ENCODE measurements around the gene ASIC4.

ASIC4 gene

DNA sequence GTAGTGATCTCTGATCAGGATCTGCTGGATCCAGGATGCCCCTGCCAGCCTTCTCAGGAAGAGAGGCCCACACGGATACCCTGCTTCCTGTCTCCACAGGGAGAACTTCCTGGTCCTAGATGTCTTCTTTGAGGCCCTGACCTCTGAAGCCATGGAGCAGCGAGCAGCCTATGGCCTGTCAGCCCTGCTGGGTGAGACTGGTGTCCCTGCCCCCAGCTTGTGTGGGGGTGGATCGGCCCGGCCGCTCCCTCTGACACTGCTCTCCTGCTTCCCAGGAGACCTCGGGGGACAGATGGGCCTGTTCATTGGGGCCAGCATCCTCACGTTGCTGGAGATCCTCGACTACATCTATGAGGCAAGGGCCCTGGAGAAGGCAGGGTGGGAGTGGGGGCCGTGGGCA is 22.7 kb downstream of the ASIC4 start:
- DNase-seq (ENCODE audit: low read depth): no peak

- DNase-seq (ENCODE audit: low read depth): no peak
These were observed 23.6 kb downstream of the ASIC4 start for GRCh38 chr2:219537657-219538488.

GRCh38 chr2:219538504-219538951 is 24.2 kb downstream of the ASIC4 start:
- DNase-seq (ENCODE audit: low read depth): no peak

GRCh38 chr2:219538956-219539788 is 24.9 kb downstream of the ASIC4 start:
- DNase-seq (ENCODE audit: low read depth): no peak

DNA sequence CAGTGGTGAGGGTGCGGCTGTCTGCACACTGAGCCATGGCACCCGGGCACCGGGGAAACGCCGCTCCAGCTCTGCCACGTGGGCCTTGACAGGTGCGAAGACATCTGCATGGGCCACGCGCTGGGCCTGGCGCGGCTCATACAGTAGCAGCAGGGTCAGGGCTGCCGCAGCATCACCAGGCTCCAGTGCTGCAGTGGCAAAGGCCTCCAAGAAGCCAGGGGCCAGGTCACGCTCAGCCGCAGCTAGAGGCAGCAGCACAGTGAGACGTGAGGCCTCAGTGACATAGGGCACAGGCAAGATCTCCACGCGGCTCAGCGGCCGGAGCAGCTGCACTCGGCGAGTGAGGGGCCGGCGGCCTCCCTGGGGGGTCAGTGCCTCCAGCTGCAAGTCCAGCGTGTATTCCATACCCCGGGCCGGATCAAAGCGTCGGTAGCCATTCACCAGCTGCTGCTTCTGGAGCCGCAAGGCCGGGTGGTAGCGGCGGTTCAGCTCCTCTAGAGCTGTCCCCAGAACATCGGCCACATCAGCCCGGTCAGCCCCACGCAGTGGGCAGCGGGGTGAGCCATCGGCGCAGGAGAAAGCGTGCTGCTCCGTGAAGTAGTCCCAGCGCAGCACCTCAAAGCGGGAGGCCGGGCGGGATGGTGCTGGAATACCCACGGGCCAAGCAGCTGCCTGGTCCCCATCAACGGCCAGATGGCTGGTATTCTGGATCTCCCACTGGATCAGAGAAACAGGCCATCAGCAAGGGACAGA is 25.8 kb downstream of the ASIC4 start:
- no peak for DNase-seq (ENCODE audit: low read depth)

GRCh38 chr2:219540784-219541504 is 26.7 kb downstream of the ASIC4 start:
- DNase-seq (ENCODE audit: low read depth): no peak

DNA sequence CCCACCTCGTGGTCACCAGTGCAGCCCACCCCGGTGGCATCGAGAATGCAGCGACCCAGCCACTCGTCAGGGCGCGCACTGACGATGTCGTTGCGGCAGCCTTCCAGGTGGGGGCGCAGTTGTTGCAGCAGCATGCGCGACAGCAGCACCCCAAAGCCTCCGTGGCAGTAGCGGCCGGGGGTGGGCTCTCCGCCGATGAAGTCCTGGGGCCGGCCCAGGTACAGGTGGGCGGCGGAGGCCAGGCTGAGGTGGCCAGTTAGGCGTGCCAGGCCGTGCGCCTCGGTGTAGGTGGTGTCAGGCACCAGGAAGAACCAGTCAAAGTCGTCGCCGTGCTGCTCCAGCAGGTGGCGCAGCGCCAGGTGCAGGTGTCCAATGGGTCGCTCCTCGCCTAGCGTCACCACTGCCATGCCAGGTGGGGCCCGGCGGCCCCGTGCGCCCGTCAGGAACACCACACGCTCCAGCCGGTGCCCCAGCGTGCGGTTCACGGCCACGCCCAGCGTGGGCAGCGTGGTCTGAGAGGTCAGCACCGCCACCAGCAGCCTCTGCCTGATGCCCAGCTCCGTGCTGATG is 27.4 kb downstream of the ASIC4 start:
- peak; percentile 69 for DNase-seq (ENCODE audit: low read depth)

DNA sequence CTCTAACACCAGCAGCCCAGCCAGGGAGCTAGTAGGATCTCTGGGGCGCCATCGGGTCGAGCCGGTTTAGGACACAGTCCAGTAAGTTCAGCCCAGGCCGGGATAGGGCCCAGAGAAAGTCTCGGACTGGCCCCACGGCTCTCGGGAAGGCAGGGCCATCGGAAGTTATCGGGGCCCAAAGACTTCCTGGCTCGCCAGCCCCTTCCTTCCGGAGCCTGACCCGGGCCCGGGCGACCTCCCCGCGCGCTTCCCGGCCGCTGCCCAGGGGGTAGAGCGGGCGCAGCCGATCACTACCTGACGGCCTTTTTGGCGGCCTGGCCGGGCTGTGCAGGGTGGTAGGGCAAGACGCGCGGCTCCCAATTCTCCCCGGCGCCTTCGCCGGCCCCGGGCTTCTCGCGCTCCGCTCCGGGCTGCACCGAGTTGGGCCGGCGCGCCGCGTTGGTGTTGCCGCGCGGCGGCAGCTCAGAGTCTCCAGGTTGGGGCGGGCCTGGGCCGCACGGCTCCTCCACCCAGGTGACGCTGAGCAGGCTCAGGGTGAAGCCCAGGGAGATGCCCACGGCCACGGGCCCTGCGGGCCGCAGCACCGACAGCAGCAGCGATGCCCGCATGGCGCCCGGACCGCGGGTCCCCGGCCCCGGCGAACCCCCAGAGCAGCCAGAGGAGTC is 28.8 kb downstream of the ASIC4 start:
- no peak for DNase-seq (ENCODE audit: low read depth)

DNA sequence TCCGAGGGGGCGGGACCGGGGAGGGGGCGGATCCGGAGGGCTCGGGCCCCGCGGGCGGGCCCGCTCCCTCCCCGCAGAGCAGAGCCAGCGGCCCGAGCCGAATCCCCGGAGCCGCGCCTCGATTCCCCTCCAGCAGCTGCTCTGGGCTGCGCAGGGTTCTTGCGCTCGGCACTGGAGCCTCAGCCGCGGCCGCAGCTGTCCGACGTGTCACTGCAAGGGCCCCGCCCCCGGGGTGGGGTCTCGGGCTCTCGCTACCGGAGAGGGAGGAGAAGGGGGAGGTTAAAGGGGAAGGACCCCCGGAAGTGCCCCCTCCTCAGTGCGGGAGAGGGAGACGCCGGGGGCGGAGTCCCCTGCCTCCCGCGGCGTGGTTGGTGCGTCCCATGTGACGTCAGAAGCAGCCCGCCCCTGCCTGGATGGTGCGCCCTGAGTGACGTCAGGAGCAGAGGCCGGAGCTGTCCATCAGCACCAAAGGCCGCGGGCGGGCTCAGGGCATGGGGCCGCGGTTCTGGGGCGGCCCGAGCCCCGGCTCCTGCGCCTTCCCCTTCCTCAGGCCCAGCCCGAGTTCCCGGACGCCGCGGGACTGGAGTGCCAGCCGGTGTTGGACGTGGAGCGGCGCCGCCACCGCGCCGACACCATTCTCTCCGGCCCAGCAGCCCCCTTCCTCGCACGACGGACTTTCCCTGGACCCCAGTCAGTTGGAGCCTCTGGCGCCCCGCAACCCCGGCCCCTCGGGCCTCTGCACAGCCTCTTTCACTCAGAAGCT is 29.5 kb downstream of the ASIC4 start, which contains the start of the genes CHPF and TMEM198:
Gene CHPF, minus strand, starts transcription at position 214 of the 763 bp plus-strand sequence. CDS start 271 bp downstream, outside the sequence.
Gene TMEM198, plus strand, starts transcription at position 433 of the 763 bp plus-strand sequence. CDS start 700 bp downstream, outside the sequence.
- peak; percentile 90 for DNase-seq (ENCODE audit: low read depth)

- no peak for DNase-seq (ENCODE audit: low read depth)
These were observed 30.3 kb downstream of the ASIC4 start for GRCh38 chr2:219544567-219544966.

DNA sequence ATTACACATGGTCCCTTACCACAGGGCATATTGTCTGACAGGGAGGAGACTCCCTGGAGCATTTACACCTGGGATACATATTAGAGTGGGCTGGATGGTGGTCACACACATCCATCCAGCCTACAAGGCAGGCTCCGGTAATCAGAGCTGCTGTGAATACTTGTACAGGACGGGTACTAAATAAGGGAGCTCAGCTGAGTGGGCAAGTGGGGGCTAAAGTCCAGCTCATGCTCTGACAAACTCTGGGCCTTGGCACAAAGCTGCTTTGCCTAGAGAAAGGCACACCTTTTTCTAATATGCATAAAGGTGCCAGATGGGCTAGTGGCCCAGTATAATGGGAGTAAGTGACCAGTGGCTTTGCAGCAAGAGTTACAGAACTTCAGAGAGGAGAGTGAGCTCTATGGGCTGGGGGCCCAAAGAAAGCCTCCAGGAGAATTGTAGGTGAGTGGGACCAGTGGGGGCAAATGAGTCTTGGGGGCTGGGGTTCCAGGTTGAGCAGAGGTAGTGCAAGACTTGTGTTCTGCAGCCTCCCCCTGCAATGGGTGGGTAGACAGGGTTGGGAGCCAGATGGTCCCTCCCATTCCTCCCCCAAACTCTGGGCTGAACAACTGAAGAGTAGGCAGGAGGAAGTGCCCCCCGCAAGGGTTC is 31.1 kb downstream of the ASIC4 start:
- DNase-seq (ENCODE audit: low read depth): no peak

DNA sequence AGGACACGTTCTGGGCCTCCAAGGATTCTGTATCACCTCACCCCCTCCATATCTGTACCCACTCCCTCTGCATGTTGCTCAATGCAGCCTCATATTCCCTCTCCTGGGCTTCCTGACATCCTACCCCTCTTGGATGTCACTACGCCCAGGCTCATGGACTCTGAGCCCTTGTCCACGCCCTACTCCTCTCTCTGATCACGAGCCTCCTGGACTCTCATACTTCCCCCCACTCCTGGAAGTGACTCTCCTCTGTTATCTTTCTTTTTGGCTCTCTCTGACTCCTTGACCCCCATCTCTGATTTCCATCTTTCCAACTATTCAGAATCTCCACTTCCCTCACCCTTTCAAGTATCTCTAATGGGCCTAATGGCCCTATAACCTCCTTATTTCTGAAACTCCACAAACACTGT is 31.7 kb downstream of the ASIC4 start:
- DNase-seq (ENCODE audit: low read depth): no peak

GRCh38 chr2:219547621-219548020 is 33.3 kb downstream of the ASIC4 start:
- DNase-seq (ENCODE audit: low read depth): no peak

DNA sequence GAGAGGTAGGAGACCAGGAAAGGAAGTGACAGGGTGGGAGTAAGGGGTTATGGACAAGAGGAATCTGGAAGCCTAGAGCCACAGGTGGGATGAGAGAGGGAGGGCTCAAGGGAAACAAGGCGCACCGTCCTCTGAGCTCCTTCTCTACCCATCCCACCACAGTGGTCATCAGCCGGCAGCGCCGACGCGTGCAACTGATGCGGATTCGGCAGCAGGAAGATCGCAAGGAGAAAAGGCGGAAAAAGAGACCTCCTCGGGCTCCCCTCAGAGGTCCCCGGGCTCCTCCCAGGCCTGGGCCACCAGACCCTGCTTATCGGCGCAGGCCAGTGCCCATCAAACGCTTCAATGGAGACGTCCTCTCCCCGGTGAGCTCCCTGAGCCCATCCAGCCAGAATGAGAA is 34.7 kb downstream of the ASIC4 start:
- no peak for DNase-seq (ENCODE audit: low read depth)

GRCh38 chr2:219549619-219550018 is 35.3 kb downstream of the ASIC4 start:
- DNase-seq (ENCODE audit: low read depth): no peak

GRCh38 chr2:219551441-219552381 is 37.4 kb downstream of the ASIC4 start:
- no peak for DNase-seq (ENCODE audit: low read depth)

DNA sequence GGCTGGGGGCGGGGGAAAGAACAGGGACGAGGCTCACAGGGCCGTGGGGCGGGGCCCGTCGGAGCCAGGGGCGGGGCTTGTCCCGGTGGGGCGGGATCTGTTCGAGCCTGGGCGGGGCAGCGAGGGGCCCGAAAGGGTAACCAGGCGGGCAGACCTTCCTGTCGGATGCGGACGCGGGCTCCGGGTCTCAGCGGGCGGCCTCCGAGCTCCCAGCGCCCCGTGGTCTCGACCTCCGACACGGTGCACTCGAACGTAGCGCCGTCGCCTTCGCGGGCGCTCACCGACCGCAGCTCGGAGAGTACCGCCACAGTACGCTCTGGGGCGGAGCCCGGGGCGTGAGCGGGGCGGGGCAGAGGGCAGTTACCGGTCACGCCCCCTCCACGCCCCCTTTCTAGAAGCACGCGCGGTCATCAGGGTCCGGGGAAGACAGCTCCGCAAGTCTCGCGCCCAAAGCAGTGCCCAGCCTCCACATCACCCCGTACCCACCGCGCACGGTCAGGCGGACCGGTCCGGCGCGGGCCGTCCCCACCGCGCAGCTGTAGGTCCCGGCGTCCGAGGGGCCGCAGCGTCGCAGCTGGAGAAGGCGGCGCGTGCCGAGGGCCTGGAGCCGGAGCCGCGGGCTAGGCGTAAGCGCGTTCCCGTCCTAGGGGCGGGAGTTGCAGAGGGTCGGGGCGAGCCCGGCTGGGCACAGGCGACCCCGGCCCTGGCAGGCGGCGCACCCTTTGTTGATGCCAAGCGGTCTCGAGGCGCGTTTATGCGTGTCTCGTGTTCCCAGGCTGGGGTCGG is 38.3 kb downstream of the ASIC4 start:
- DNase-seq (ENCODE audit: low read depth): peak; percentile 55

DNA sequence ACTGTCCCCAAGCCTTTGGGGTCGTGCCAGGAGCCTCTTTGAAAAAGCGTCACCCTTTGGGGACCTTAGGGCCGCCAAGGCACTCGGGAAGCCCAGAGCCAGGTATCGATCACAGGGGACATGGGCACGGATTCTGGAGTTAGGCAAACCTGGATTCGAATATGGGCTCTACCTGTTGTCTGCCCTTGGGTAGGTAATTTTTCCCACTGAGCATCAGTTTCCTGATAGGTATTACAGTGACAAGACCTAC is 38.8 kb downstream of the ASIC4 start:
- no peak for DNase-seq (ENCODE audit: low read depth)

All from T-helper 22 cell (primary cell).